Stomach (tissue), 9 donors: ENCODE data around the gene NPAS3. TPM values are rescaled to one million over a fixed set of nuclear protein-coding genes. Genes with fewer than 3 reads are reported as not detected.

ENCODE experiments used
- DNase-seq, 2 donors: peaks; one replicate each; pipeline versions ENCODE4 v3.0.0 to v3.0.0-alpha.2; 2013 to 2019
- H3K27ac ChIP-seq, 5 donors: fragments of 200-600 bp in 4 of 5; sonication (generic) in 4 of 5; one replicate each; pipeline ENCODE4 v1.5.1; 2013 to 2019; ENCODE audit warnings: mild to moderate bottlenecking in 1 of 5, moderate library complexity in 1 of 5
- H3K27me3 ChIP-seq, 3 donors: fragments of 200-600 bp; sonication (generic); one replicate each; pipeline ENCODE4 v1.5.1; 2017 to 2019; ENCODE audit warnings: mixed run types in 1 of 3
- H3K36me3 ChIP-seq, 4 donors: fragments of 200-600 bp; sonication (generic); 1 replicate in 3 of 4; 2 replicates in 1 of 4; pipeline ENCODE4 v1.5.1; 2016 to 2019
- H3K4me1 ChIP-seq, 4 donors: fragments of 200-600 bp; sonication (generic); one replicate each; pipeline ENCODE4 v1.5.1; 2016 to 2019
- H3K4me3 ChIP-seq, 4 donors: fragments of 200-600 bp; sonication (generic) in 3 of 4; one replicate each; pipeline ENCODE4 v1.5.1; 2016 to 2019; ENCODE audit warnings: mild to moderate bottlenecking in 1 of 4
- H3K9me3 ChIP-seq, 4 donors: fragments of 200-600 bp; sonication (generic); one replicate each; pipeline ENCODE4 v1.5.1; 2016 to 2019
- EP300 ChIP-seq: sonication (generic); formaldehyde crosslinking; IDR thresholded peaks from one replicate; pipeline ENCODE4 v1.6.1; 2017; ENCODE audit warnings: antibody characterized with exemption
- POLR2A ChIP-seq, 4 donors: fragments of 450-650 bp; IDR thresholded peaks; one replicate each; pipeline ENCODE4 v1.6.1; 2016; ENCODE audit warnings: antibody characterized with exemption in 4 of 4, control low read depth in 2 of 4, mild to moderate bottlenecking in 1 of 4, moderate library complexity in 1 of 4
- POLR2AphosphoS5 ChIP-seq, 3 donors: sonication (generic); formaldehyde crosslinking; IDR thresholded peaks; one replicate each; pipeline ENCODE4 v1.6.1; 2016; ENCODE audit warnings: antibody characterized with exemption in 3 of 3
- WGBS, 5 donors: extraction: QIAGEN DNeasy Blood & Tissue Kit in 3 of 5; methylation state at CpG; one replicate each; pipeline versions ENCODE4 v1.1.5 to v1.1.7; 2013 to 2018; 5-methylcytosine and 5-hydroxymethylcytosine counted together
- intact Hi-C: fragments of 100-400 bp; cut with DNase I; formaldehyde crosslinking; loops from one replicate; pipeline ENCODE4 v1.15.1; 2023; ENCODE audit warnings: low total_unique reads
- polyA plus RNA-seq, 3 donors: library from polyadenylated mRNA; stranded (reverse); fragments of 200-250 nt; gene quantifications; one replicate each; pipeline ENCODE4 v1.2.3, GENCODE V29; 2013
- total RNA-seq, 5 donors: library from RNA; depleted of rRNA; stranded (reverse); fragments of >200 nt; gene quantifications; one replicate each; pipeline versions ENCODE4 v1.1.0 to v1.2.3, GENCODE V29; 2014 to 2016
- TF ChIP-seq, protein P1 (sequence below), 7 experiments: fragments of 450-650 bp in 4 of 7; fragments of 200-600 bp in 3 of 7; sonication (generic) in 3 of 7; IDR thresholded peaks; one replicate each; pipeline ENCODE4 v1.5.1; 2016 to 2019; ENCODE audit warnings: antibody characterized with exemption in 7 of 7, control low read depth in 2 of 7, mild to moderate bottlenecking in 1 of 7
- donor health status: healthy with polysubstance abuse.
- donor health status: Bipolar disorder and iron deficiency.
- donor health status: healthy.

NPAS3 gene
- total and polyA plus RNA-seq, 8 donors: under 0.01 to 7.9 (median 0.76) TPM; not detected in 1

DNA sequence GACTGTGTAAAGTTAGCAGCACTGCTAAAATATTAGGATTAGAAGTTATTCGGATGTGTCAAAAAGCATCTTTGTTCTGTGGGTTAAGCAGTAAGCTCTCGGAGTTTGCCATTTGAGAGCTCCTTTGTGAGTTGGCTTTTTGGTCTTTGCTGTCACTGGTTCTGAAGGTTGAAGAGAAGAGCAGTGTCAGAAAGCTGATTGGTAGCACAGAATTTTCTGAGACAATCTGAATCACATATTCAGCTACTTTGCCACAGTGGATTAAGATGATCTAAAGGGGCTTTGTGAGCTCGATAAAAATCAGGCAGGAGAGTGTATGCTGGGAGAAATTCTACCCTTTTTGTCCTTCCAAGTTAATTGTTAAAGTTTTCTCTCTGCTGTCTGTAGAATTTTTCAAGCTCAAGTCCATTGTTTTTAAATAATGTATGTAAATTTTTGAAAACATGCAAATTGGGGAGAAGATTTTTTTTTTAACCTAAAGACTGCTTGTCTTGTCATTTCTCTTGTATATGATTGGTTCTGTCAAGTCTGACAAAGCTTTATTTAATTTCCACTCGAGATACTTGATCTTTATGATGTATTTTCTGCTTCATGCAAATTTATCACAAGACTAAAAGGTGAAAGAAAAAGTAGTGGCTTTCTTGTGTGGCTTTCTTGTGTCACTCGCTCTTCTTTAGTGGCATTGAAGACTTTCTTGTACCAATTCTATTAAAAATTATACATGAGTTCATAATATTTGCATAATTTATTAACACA, 704.9 kb downstream of the NPAS3 start:
- no peaks in the 10 kb centered on the region for H3K4me1 ChIP-seq
- no peaks in the 10 kb centered on the region for H3K36me3 ChIP-seq
- H3K27me3 ChIP-seq: no peaks in the 10 kb centered on the region
- no peak overlapping the region for H3K4me3 ChIP-seq
- no peak for DNase-seq
- TF ChIP-seq POLR2AphosphoS5 (IDR thresholded peaks at IDR 0.05) (no peak), POLR2A (IDR thresholded peaks at IDR 0.05) (no peak), EP300 (no peak)
- TF ChIP-seq, protein P1, sequence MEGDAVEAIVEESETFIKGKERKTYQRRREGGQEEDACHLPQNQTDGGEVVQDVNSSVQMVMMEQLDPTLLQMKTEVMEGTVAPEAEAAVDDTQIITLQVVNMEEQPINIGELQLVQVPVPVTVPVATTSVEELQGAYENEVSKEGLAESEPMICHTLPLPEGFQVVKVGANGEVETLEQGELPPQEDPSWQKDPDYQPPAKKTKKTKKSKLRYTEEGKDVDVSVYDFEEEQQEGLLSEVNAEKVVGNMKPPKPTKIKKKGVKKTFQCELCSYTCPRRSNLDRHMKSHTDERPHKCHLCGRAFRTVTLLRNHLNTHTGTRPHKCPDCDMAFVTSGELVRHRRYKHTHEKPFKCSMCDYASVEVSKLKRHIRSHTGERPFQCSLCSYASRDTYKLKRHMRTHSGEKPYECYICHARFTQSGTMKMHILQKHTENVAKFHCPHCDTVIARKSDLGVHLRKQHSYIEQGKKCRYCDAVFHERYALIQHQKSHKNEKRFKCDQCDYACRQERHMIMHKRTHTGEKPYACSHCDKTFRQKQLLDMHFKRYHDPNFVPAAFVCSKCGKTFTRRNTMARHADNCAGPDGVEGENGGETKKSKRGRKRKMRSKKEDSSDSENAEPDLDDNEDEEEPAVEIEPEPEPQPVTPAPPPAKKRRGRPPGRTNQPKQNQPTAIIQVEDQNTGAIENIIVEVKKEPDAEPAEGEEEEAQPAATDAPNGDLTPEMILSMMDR (IDR thresholded peaks at IDR 0.05): no peak
- H3K27ac ChIP-seq: no peak overlapping the region
- no peaks in the 10 kb centered on the region for H3K9me3 ChIP-seq
- WGBS, 5 donors: 73 to 87% (median 82%) methylated on average over 5 of the region's 5 CpGs
- intact Hi-C loops: no loop called here

DNA sequence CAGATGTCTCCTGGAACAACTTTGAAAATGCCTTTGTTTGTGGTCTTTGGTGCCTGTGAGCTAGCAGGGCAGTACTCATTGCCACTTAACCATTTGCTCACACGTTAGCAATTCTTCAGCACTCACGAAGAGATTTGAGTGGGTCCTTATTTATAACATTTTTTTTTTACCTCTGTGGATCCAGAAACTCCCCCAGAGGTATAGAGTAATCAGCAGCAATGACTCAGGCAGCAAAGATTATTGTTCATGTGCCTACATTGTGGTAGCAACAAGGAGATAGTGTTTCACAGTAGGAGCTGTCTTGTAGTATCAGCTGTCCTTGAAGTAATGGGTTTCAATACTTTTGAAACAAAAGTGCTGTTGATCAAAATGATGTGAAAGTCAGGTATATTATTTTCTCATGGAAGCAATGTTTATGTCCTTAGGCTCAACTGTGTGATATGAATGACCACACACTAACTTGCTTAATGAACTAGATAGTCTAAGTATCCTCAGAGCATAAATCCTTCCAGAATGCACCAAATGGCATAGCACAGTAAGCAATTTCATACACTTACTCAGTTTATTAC, 708.1 kb downstream of the NPAS3 start:
- intact Hi-C loops: no loop called here
- Histone ChIP-seq H3K4me3 (no peak overlapping the region), H3K4me1 (no peaks in the 10 kb centered on the region), H3K27me3 (no peaks in the 10 kb centered on the region), H3K27ac (no peak overlapping the region), H3K9me3 (no peaks in the 10 kb centered on the region), H3K36me3 (no peaks in the 10 kb centered on the region)
- TF ChIP-seq POLR2AphosphoS5 (IDR thresholded peaks at IDR 0.05): no peak
- no peak for TF ChIP-seq POLR2A (IDR thresholded peaks at IDR 0.05)
- TF ChIP-seq, protein P1 (IDR thresholded peaks at IDR 0.05): no peak
- TF ChIP-seq EP300: no peak
- 87 to 92% (median 90%) methylated on average over 2 of the region's 2 CpGs for WGBS, 5 donors
- DNase-seq: no peak

DNA sequence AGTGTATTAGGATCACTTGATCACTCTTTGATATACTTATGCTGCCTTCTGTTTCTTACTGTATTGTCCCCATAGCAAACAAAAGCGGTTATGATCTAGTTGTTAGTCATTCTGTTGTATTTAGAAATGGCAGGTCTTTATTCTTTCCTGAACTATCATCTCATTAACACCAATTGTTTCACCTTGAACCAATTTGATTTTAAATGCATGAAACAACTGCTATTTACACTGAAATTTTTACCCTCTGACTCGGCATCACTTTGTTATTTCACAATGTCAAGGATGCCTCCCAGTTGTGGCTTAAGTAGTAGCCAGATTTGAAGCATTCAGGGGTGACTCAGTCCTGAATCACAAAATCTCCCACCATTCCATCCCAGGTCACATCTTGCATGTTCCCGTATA, 708.7 kb downstream of the NPAS3 start:
- no peaks in the 10 kb centered on the region for H3K36me3 ChIP-seq
- no peak for DNase-seq
- H3K4me3 ChIP-seq: no peak overlapping the region
- no peaks in the 10 kb centered on the region for H3K27me3 ChIP-seq
- H3K27ac ChIP-seq: no peak overlapping the region
- H3K4me1 ChIP-seq: no peaks in the 10 kb centered on the region
- intact Hi-C loops: no loop called here
- 66 to 83% (median 75%) methylated on average over 3 of the region's 3 CpGs for WGBS, 5 donors
- H3K9me3 ChIP-seq: no peaks in the 10 kb centered on the region
- TF ChIP-seq POLR2AphosphoS5 (IDR thresholded peaks at IDR 0.05): peak in 1 of 3 donors; percentile 30
- TF ChIP-seq, protein P1 (IDR thresholded peaks at IDR 0.05): no peak

DNA sequence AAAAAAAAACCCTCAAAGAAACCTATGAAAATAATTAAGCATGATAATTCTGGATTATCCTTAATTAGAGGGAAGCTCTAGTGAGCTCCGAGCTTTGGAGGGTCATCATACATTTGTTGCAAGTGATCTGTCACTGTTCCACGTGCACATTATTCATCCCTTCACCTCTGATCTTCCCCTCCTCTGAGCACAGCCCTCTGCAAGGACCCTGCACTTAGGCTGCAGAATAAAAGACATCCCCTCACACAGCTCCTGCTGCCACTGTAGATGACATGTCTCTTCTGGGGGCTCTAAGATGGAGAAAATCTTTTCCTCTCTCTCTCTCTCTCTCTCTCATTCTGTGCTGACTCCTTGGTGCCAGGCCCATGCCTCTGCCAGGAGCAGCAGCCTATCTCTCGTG, 711.8 kb downstream of the NPAS3 start:
- WGBS, 5 donors: 65 to 78% (median 75%) methylated on average over 3 of the region's 3 CpGs

More for the DNA sequence above, 711.8 kb downstream of the NPAS3 start:
- H3K27ac ChIP-seq: no peak overlapping the region
- no peak for DNase-seq
- H3K36me3 ChIP-seq: no peaks in the 10 kb centered on the region
- TF ChIP-seq EP300: no peak
- no peak for TF ChIP-seq POLR2A (IDR thresholded peaks at IDR 0.05)
- TF ChIP-seq, protein P1 (IDR thresholded peaks at IDR 0.05): no peak
- no peak for TF ChIP-seq POLR2AphosphoS5 (IDR thresholded peaks at IDR 0.05)
- H3K9me3 ChIP-seq: no peaks in the 10 kb centered on the region
- no peaks in the 10 kb centered on the region for H3K27me3 ChIP-seq
- no peak overlapping the region for H3K4me3 ChIP-seq
- H3K4me1 ChIP-seq: no peaks in the 10 kb centered on the region
- intact Hi-C loops: no loop called here
